ENCODE results near the gene KANSL1. TPM values are rescaled to one million over a fixed set of nuclear protein-coding genes. Genes with fewer than 3 reads are reported as not detected.
"Not testable (repeated sequence)": the region's sequence is repeated elsewhere in the genome, so short reads cannot be mapped to it uniquely, and the experiment has no call there.

KANSL1 gene
- total RNA-seq, 1 donor from 2014 or later, result 124 TPM

GRCh38 chr17:46118964-46119363, 74.3 kb downstream of the KANSL1 start:
- intact Hi-C loops (cut with micrococcal nuclease), result no loop called here

- intact Hi-C loops (cut with micrococcal nuclease), result no loop called here
Measured at GRCh38 chr17:46117850-46118696, 75.2 kb downstream of the KANSL1 start.

- intact Hi-C loops (cut with micrococcal nuclease), result no loop called here
Measured at GRCh38 chr17:46117117-46117516, 76.1 kb downstream of the KANSL1 start.

- intact Hi-C loops (cut with micrococcal nuclease), result no loop called here
Measured at GRCh38 chr17:46115699-46116098, 77.5 kb downstream of the KANSL1 start.

- intact Hi-C loops (cut with micrococcal nuclease), result not testable (repeated sequence)
Measured at GRCh38 chr17:46111236-46111635, 82.0 kb downstream of the KANSL1 start.

- intact Hi-C loops (cut with micrococcal nuclease), result no loop called here
Measured at GRCh38 chr17:46110219-46110618, 83.0 kb downstream of the KANSL1 start.

- intact Hi-C loops (cut with micrococcal nuclease), result no loop called here
Measured at GRCh38 chr17:46109603-46110189, 83.5 kb downstream of the KANSL1 start.

- intact Hi-C loops (cut with micrococcal nuclease), result no loop called here
Measured at GRCh38 chr17:46108550-46109110, 84.6 kb downstream of the KANSL1 start.

GRCh38 chr17:46108120-46108519, 85.1 kb downstream of the KANSL1 start:
- intact Hi-C loops (cut with micrococcal nuclease), result no loop called here

GRCh38 chr17:46106966-46107644, 86.1 kb downstream of the KANSL1 start:
- intact Hi-C loops (cut with micrococcal nuclease), result no loop called here

GRCh38 chr17:46102806-46103205, 90.4 kb downstream of the KANSL1 start:
- intact Hi-C loops (cut with micrococcal nuclease), result loop anchor here (5.0 kb wide), 3 partner anchors 54 to 311 kb away; no protein-coding TSS in a partner anchor

- intact Hi-C loops (cut with micrococcal nuclease), result loop anchor here (5.0 kb wide), 3 partner anchors 55 to 310 kb away; no protein-coding TSS in a partner anchor
Measured at GRCh38 chr17:46101785-46102617, 91.2 kb downstream of the KANSL1 start.

- intact Hi-C loops (cut with micrococcal nuclease), result loop anchor here (5.0 kb wide), 3 partner anchors 57 to 308 kb away; no protein-coding TSS in a partner anchor
Measured at GRCh38 chr17:46100590-46100989, 92.6 kb downstream of the KANSL1 start.

- intact Hi-C loops (cut with micrococcal nuclease), result loop anchor here (5.0 kb wide), 3 partner anchors 57 to 308 kb away; no protein-coding TSS in a partner anchor
Measured at GRCh38 chr17:46099865-46100264, 93.4 kb downstream of the KANSL1 start.

GRCh38 chr17:46097497-46097896, 95.7 kb downstream of the KANSL1 start:
- intact Hi-C loops (cut with micrococcal nuclease), result no loop called here

- intact Hi-C loops (cut with micrococcal nuclease), result no loop called here
Measured at GRCh38 chr17:46092991-46093390, 100.2 kb downstream of the KANSL1 start.

GRCh38 chr17:46090871-46091270, 102.4 kb downstream of the KANSL1 start:
- intact Hi-C loops (cut with micrococcal nuclease), result no loop called here

- intact Hi-C loops (cut with micrococcal nuclease), result no loop called here
Measured at GRCh38 chr17:46089389-46089965, 103.8 kb downstream of the KANSL1 start.

GRCh38 chr17:46088595-46088994, 104.6 kb downstream of the KANSL1 start:
- intact Hi-C loops (cut with micrococcal nuclease), result no loop called here

- intact Hi-C loops (cut with micrococcal nuclease), result not testable (repeated sequence)
Measured at GRCh38 chr17:46087871-46088270, 105.4 kb downstream of the KANSL1 start.
